VCaP (cell line): ENCODE results near the gene CLSTN3.

Source experiments
- H3K27ac ChIP-seq: fragments of 450-650 bp; 2 replicates; pipeline ENCODE4 v1.5.1; 2017
- CTCF ChIP-seq: fragments of 450-650 bp; conservative IDR thresholded peaks from 2 replicates; pipeline ENCODE4 v1.5.1; 2017; ENCODE audit warnings: mild to moderate bottlenecking, moderate library complexity

The CLSTN3 gene

GRCh38 chr12:7130701-7131501 is 730 bp downstream of the CLSTN3 start:
- no peak for TF ChIP-seq CTCF
- peak overlapping the region; percentile 77 for H3K27ac ChIP-seq

- H3K27ac ChIP-seq: peak overlapping the region; percentile 77
- no peak for TF ChIP-seq CTCF
Measured at GRCh38 chr12:7131502-7131866, 1.3 kb downstream of the CLSTN3 start.

GRCh38 chr12:7134396-7135166 is 4.4 kb downstream of the CLSTN3 start:
- no peak for TF ChIP-seq CTCF
- no peak overlapping the region for H3K27ac ChIP-seq

- TF ChIP-seq CTCF: no peak
- H3K27ac ChIP-seq: no peak overlapping the region
Measured at GRCh38 chr12:7136071-7136470, 5.9 kb downstream of the CLSTN3 start.

GRCh38 chr12:7136676-7137075 is 6.5 kb downstream of the CLSTN3 start:
- H3K27ac ChIP-seq: no peak overlapping the region
- no peak for TF ChIP-seq CTCF

GRCh38 chr12:7137908-7138307 is 7.7 kb downstream of the CLSTN3 start:
- no peak for TF ChIP-seq CTCF
- H3K27ac ChIP-seq: no peak overlapping the region

GRCh38 chr12:7139200-7139599 is 9.0 kb downstream of the CLSTN3 start:
- no peak for TF ChIP-seq CTCF
- H3K27ac ChIP-seq: no peak overlapping the region
